T-helper 22 cell (primary cell): Measurements from ENCODE around the gene DCLRE1B.
"Not testable (repeated sequence)": the region's sequence is repeated elsewhere in the genome, so short reads cannot be mapped to it uniquely, and the experiment has no call there.

Experiments
- DNase-seq: peaks from one replicate; pipeline ENCODE4 v3.0.0-alpha.2; 2020; ENCODE audit warnings: low read depth

Gene DCLRE1B

GRCh38 chr1:113948151-113948550 is 43.0 kb downstream of the DCLRE1B start:
- DNase-seq: not testable (repeated sequence)

DNA sequence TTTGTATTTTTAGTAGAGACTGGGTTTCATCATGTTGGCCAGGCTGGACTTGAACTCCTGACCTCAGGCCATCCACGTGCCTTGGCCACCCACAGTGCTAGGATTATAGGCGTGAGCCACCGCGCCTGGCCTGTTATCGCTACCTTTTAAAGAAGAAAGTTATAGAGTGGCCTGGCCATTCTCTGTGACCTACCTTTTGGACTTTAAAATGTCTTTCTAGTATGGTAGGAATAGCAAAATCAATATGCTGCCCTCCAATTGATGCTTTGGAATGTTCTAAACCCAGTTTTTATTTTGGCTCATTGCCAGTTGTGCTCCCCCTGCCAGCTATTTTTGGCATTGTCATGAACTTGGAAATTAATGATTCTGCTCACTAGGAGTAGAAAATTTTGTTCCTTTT is 43.9 kb downstream of the DCLRE1B start:
- no peak for DNase-seq

DNA sequence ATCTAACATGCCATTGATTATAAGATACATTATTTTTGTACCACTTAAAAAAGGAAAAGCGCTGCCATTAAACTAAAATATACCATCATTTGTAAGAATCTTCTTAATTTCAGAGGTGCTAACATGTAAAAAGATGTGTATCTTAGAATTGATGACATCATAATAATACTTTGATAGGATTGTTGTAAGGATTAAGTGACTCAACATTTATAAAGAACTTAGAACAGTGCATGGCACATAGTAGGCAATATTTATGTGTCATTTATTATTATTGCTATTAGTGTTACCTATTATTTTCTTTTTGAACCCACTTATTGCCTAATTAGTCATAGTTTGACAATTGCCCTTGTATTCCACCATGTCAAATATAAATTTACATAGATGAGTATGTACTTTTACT is 45.8 kb downstream of the DCLRE1B start:
- no peak for DNase-seq

DNA sequence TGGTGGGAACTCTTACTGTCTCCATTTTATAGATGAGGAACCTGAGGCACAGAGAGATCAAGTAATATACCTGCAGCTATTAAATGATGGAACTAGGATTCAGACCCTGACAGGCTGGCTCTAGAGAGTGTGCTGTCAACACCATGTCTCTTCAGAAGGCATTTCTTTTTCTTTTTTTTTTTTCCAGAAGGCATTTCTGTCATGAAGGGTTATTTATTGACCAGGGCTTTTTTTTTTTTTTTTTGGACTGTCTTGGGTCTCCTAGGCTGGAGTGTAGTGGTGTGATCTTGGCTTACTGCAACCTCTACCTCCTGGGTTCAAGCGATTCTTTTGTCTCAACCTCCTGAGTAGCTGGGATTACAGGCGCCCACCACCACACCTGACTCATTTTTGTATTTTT is 46.6 kb downstream of the DCLRE1B start:
- DNase-seq: no peak

GRCh38 chr1:113957984-113958383 is 52.9 kb downstream of the DCLRE1B start:
- DNase-seq: no peak

DNA sequence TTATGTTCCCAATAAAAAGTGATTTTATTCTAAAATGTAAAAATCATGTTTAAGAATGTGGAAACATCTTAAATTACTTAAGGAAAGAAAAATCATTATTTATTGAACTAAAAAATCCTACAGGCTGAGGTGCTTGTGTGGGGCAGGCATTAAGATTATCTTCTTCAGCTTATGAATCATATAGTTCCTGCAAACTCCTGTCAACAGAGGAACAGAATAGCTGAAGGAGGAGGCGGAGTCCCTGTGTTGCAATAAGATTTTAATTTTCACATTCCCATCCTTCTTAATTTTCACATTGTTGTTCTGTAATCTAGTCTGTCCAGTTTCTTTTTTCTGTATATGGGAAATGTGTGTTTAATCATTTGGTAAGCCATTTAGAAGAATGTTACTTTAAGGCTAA is 53.6 kb downstream of the DCLRE1B start:
- DNase-seq: no peak

- no peak for DNase-seq
Measured at GRCh38 chr1:113963281-113963906, 58.3 kb downstream of the DCLRE1B start.
